T-helper 2 cell treated with Interferon-gamma antibody and Interleukin-4, amounts not matched to agents 5 μg/mL and 100 μg/mL, for 36 hours (primary cell): Measurements from ENCODE around the gene RGS7.
"Not testable (repeated sequence)": the region's sequence is repeated elsewhere in the genome, so short reads cannot be mapped to it uniquely, and the experiment has no call there.

Source experiments
- DNase-seq: peaks from one replicate; pipeline ENCODE4 v3.0.0; 2021; ENCODE audit warnings: low spot score
- H3K27ac Mint-ChIP-seq: one replicate; pipeline ENCODE4 v1.8.0; 2021; ENCODE audit warnings: mild to moderate bottlenecking, mixed read lengths
- H3K27me3 Mint-ChIP-seq: one replicate; pipeline ENCODE4 v1.8.0; 2021; ENCODE audit warnings: low read depth, mixed read lengths
- H3K36me3 Mint-ChIP-seq: one replicate; pipeline ENCODE4 v1.8.0; 2021; ENCODE audit warnings: low read depth, mixed read lengths
- H3K4me1 Mint-ChIP-seq: one replicate; pipeline ENCODE4 v1.8.0; 2021; ENCODE audit warnings: low read depth, mixed read lengths
- H3K4me3 Mint-ChIP-seq: one replicate; pipeline ENCODE4 v1.8.0; 2022; ENCODE audit warnings: mild to moderate bottlenecking, moderate library complexity, mixed read lengths
- H3K9me3 Mint-ChIP-seq: one replicate; pipeline ENCODE4 v1.8.0; 2021; ENCODE audit warnings: mixed read lengths

RGS7 gene

DNA sequence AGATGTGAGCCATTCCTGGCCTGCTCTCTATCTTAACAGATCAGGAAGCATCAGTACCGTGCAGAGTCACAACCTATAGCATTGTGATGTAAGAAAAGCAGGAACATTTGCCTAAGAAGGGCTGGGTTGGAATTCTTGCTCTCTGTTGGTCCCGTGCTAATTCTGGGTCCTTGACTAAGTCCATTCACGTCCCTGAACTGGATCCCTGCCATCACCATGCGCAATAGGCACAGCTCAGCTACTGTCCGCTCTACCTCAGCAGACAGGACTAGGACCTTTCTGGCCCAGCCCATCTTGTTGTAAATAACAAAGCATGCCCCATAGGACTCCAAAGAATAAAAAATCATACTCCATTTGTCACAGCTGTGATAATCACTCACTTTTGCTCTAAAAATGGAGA is 175.0 kb downstream of the RGS7 start:
- no peaks in the 10 kb centered on the region for H3K4me1 Mint-ChIP-seq
- H3K36me3 Mint-ChIP-seq: no peaks in the 10 kb centered on the region
- H3K27ac Mint-ChIP-seq: no peak overlapping the region
- no peak overlapping the region for H3K4me3 Mint-ChIP-seq
- peaks cover 20% of the 10 kb centered on the region for H3K9me3 Mint-ChIP-seq
- no peak for DNase-seq
- no peaks in the 10 kb centered on the region for H3K27me3 Mint-ChIP-seq

DNA sequence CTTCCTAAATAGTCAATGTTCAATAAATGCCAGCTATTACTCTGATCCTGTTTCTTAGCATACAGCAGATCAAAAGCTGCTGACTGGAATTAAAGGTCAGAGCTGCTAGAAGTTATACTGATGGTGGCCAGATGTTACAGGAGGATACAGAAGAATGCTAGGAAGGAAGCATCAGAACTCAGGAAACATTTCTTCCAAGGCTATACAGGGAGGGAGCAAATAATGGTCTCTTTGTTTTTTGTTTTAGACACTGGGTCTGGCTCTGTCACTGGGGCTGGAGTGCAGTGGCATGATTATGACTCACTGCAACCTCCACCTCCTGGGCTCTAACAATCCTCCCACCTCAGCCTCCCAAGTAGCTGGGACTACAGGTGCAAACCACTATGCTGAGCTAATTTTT is 175.5 kb downstream of the RGS7 start:
- DNase-seq: no peak
- peaks cover 22% of the 10 kb centered on the region for H3K9me3 Mint-ChIP-seq
- H3K4me1 Mint-ChIP-seq: no peaks in the 10 kb centered on the region
- H3K4me3 Mint-ChIP-seq: no peak overlapping the region
- no peaks in the 10 kb centered on the region for H3K36me3 Mint-ChIP-seq
- no peak overlapping the region for H3K27ac Mint-ChIP-seq
- no peaks in the 10 kb centered on the region for H3K27me3 Mint-ChIP-seq

DNA sequence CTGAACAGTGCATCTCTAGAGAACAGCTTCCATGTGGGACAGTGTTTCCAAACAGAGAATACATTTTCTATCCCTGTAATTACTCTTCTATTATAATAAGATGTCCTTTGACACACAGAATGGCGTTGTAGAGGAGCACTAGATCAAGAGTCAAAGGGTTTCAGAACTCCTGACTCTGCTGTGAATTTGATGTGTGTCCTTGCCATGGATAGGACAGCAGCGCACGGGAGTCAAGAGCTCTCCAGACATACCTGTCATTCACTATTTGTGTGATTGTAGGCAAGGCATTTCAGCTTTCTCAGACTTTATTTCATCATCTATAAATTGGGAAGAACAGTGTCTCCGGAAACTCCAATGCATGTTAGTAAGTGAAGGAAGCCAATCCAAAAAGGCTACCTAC is 176.4 kb downstream of the RGS7 start:
- Mint-ChIP-seq H3K9me3 (peaks cover 22% of the 10 kb centered on the region), H3K27ac (no peak overlapping the region), H3K36me3 (no peaks in the 10 kb centered on the region), H3K4me3 (no peak overlapping the region), H3K4me1 (no peaks in the 10 kb centered on the region), H3K27me3 (no peaks in the 10 kb centered on the region)
- no peak for DNase-seq

DNA sequence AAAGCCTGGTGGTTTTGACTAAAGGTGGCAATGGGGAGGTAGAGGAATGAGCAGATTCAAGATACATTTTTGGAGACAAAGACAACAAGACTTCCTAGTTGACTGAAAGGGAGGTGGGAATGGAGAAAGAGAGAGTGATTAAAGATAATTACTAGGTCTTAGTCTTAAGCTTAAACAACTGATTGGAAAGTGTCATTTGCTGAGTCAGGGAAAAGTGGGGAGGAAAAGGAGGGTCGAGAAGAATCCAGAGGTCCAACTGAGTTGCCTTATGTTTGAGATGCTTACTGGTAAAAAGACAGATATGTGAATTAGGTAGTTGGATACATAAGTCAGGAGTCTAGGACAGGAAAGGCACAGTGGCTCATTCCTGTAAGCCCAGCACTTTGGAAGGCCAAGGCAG is 179.3 kb downstream of the RGS7 start:
- H3K4me1 Mint-ChIP-seq: no peaks in the 10 kb centered on the region
- no peaks in the 10 kb centered on the region for H3K36me3 Mint-ChIP-seq
- no peak overlapping the region for H3K4me3 Mint-ChIP-seq
- H3K27ac Mint-ChIP-seq: no peak overlapping the region
- H3K27me3 Mint-ChIP-seq: no peaks in the 10 kb centered on the region
- peaks cover 18% of the 10 kb centered on the region for H3K9me3 Mint-ChIP-seq
- DNase-seq: no peak

DNA sequence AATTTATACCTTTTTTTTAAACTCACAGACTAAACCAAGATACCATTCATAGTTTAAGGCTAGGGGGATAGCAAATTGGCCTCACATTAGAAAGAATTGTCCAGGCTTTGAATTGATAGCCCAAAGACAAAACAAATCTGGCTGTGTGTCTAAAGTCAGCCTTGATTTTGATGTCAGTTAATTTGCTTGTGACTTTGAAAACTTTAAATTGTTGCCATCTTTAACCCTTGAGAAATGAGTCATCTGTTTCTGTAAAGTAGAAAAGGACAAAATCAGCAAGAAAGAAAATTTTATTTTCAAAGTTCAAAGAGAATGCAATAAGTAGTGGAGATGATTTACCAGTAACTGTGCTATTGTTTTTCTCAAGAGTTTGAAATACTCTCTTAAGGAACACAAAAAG is 184.5 kb downstream of the RGS7 start:
- H3K36me3 Mint-ChIP-seq: no peaks in the 10 kb centered on the region
- no peak overlapping the region for H3K27ac Mint-ChIP-seq
- H3K27me3 Mint-ChIP-seq: no peaks in the 10 kb centered on the region
- H3K4me1 Mint-ChIP-seq: no peaks in the 10 kb centered on the region
- DNase-seq: no peak
- H3K4me3 Mint-ChIP-seq: no peak overlapping the region
- peaks cover 9% of the 10 kb centered on the region for H3K9me3 Mint-ChIP-seq

DNA sequence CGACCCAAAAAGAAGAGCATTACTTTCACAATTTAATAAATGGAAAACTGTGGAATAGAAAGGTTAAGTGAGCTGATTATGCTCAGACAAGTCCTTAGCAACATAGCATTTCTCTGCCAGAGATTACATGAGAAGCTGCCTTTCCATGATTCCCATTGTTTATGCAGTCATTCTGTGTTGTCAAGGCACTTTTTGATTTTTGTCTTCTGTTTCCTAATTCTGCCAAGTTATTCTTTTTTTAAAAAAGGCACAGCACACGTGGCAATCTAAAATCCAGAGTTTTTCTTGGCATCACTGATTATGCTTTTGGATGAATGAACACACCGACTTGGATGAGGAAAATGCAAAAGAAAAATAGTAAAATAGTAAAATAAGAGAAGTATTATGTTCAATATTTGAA is 185.0 kb downstream of the RGS7 start:
- Mint-ChIP-seq H3K36me3 (no peaks in the 10 kb centered on the region), H3K27ac (no peak overlapping the region), H3K9me3 (peaks cover 8% of the 10 kb centered on the region), H3K4me1 (no peaks in the 10 kb centered on the region), H3K4me3 (no peak overlapping the region), H3K27me3 (no peaks in the 10 kb centered on the region)
- no peak for DNase-seq

DNA sequence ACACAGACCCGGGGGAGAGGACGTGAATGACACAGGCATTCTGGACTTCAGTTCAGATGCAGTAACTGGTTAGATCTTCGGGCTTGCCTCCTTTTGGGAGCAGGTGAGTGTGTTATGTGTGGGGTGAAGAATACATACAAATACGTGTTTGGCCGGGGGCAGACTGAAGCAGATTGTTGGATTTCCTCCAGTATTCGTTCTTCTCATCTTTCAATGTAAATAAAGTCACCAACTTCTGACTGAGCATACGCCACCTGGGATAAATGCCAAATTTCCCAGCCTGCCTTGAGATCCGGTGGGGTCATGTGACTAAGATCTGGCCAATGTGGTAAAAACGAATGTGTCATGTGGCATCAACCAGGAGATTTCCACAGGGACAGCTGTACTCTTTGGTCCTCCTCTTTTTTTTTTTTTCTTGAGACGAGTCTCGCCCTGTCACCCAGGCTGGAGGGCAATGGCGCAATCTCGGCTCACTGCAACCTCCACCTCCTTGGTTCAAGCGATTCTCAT is 189.8 kb downstream of the RGS7 start:
- Mint-ChIP-seq H3K27ac (no peak overlapping the region), H3K36me3 (no peaks in the 10 kb centered on the region), H3K4me3 (no peak overlapping the region), H3K4me1 (no peaks in the 10 kb centered on the region), H3K27me3 (no peaks in the 10 kb centered on the region), H3K9me3 (peaks cover 17% of the 10 kb centered on the region)
- no peak for DNase-seq

DNA sequence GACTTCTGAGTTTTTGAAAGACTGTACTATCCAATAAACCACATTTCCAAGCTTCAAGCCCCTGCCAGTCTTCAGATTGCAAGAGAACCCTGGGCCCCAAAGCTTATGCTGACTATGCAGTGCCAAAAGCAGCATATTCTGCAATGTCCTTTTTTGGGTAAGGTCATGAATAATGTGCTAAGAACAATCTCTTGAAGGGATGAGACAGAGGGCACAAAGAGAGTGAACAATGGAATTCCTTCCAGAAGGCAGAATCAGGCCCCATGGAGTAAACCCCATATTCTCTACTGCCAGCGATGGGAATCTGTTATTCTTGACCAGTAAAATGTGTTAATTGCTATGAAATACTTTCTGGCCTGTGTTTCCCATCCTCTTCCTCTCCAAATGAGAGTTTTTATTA is 190.4 kb downstream of the RGS7 start:
- no peak overlapping the region for H3K4me3 Mint-ChIP-seq
- peaks cover 19% of the 10 kb centered on the region for H3K9me3 Mint-ChIP-seq
- H3K36me3 Mint-ChIP-seq: no peaks in the 10 kb centered on the region
- no peaks in the 10 kb centered on the region for H3K27me3 Mint-ChIP-seq
- no peak overlapping the region for H3K27ac Mint-ChIP-seq
- H3K4me1 Mint-ChIP-seq: no peaks in the 10 kb centered on the region
- DNase-seq: no peak

DNA sequence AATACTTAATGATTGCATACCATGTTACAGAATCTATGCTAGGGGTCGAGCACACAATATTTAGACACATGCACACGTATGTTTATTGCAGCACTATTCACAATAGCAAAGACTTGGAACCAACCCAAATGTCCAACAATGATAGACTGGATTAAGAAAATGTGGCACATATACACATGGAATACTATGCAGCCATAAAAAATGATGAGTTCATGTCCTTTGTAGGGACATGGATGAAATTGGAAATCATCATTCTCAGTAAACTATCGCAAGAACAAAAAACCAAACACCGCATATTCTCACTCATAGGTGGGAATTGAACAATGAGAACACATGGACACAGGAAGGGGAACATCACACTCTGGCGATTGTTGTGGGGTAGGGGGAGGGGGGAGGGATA is 191.7 kb downstream of the RGS7 start:
- not testable (repeated sequence) for H3K4me3 Mint-ChIP-seq, DNase-seq, H3K27ac Mint-ChIP-seq, H3K36me3 Mint-ChIP-seq, H3K27me3 Mint-ChIP-seq, H3K4me1 Mint-ChIP-seq
- H3K9me3 Mint-ChIP-seq: peaks cover 16% of the 10 kb centered on the region

DNA sequence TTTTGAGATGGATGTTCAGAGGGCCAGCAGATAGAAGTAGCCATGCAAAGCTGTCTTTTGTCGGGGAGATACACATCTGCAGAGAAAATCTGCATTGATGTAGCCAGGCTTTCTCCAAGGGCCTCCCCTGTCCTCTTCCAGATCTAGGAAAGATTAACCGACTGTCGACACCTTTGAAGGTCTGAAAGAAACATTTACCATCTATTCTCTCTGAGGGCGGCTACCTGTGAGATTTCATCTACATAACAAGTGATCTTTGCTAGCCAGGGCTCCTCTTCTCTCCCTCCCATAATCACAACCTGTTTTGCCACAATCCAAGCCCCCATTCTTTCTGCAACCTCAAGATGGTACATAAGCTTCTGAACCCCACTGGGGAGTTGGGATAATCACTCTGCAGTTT is 193.6 kb downstream of the RGS7 start:
- Mint-ChIP-seq H3K36me3 (no peaks in the 10 kb centered on the region), H3K27me3 (no peaks in the 10 kb centered on the region), H3K9me3 (peaks cover 16% of the 10 kb centered on the region), H3K27ac (no peak overlapping the region), H3K4me1 (no peaks in the 10 kb centered on the region), H3K4me3 (no peak overlapping the region)
- DNase-seq: no peak

DNA sequence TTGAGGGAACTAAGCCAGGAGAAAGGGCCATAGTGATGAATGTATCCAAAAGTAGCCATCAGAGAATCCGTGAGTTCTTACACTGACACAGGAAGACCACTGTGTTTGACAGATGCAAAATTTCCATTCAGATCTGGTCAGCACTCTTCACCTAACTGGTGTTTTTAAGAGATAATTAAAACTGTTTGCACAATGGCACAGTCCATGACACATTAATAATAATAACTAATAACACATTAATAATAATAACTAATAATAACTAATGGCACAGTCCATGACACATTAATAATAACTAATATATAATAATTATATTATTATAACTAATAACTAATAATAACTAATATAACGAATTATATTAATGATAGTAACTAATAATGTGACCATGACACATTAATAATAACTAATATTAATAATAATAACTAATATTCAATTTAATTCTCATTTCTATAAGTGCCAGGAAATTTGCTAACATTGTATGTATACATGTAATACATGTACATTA is 195.8 kb downstream of the RGS7 start:
- Mint-ChIP-seq H3K27me3 (no peaks in the 10 kb centered on the region), H3K9me3 (peaks cover 10% of the 10 kb centered on the region), H3K4me3 (no peak overlapping the region), H3K27ac (no peak overlapping the region), H3K4me1 (peaks cover 2% of the 10 kb centered on the region), H3K36me3 (no peaks in the 10 kb centered on the region)
- no peak for DNase-seq

DNA sequence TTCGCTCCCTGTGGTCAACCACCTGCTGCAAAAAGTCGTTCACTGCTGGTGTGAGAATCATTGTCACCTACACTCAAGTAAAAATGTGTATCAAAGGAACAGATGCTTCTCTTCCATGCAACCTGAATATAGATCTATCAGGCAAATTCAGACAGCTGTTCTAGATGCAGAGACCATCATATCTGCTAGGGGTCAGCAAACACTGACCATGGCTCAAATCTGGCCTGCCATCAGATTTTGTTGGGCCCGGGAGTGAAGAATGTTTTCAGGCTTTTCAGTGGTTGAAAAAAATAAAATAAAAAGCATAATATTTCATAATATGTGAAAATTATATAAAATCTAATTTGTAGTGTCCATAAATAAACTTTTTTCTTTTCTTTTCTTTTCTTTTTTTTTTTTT is 199.6 kb downstream of the RGS7 start:
- H3K27me3 Mint-ChIP-seq: no peaks in the 10 kb centered on the region
- H3K27ac Mint-ChIP-seq: no peak overlapping the region
- H3K9me3 Mint-ChIP-seq: peaks cover 4% of the 10 kb centered on the region
- no peak overlapping the region for H3K4me3 Mint-ChIP-seq
- H3K36me3 Mint-ChIP-seq: no peaks in the 10 kb centered on the region
- DNase-seq: no peak
- peaks cover 2% of the 10 kb centered on the region for H3K4me1 Mint-ChIP-seq

DNA sequence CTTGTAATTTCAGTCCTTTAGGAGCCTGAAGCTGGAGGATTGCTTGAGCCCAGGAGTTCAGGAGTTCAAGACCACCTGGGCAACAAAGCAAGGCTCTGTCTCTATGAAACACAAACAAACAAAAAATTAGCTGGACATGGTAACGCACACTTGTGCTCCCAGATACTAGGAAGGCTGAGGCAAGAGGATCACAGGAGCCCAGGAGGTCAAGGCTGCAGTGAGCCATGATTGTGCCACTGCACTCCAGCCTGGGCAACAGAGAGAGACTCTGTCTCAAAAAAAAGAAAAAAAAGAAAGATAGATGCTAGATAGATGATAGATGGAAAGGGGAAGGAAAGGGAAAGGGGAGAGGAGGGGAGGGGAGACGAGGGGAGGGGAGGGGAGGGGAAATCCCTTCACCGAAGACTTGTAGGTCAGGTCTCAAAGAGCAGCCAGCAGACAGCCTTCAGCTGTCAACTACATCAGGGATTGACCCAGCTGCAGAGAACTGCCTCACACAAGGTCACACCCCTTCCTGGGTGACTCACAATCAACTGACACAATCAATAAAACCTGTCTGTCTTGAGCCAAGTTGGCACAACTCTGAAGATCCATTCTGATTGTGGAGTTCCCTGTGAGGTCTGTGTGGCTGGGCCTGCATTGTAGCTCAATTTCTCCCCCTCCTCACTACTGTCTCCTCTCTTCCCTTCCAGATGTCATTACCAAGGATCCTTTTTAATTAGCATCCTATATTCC is 200.6 kb downstream of the RGS7 start:
- H3K4me3 Mint-ChIP-seq: no peak overlapping the region
- no peaks in the 10 kb centered on the region for H3K27me3 Mint-ChIP-seq
- H3K4me1 Mint-ChIP-seq: peaks cover 2% of the 10 kb centered on the region
- H3K36me3 Mint-ChIP-seq: no peaks in the 10 kb centered on the region
- no peaks in the 10 kb centered on the region for H3K9me3 Mint-ChIP-seq
- H3K27ac Mint-ChIP-seq: no peak overlapping the region
- DNase-seq: no peak

DNA sequence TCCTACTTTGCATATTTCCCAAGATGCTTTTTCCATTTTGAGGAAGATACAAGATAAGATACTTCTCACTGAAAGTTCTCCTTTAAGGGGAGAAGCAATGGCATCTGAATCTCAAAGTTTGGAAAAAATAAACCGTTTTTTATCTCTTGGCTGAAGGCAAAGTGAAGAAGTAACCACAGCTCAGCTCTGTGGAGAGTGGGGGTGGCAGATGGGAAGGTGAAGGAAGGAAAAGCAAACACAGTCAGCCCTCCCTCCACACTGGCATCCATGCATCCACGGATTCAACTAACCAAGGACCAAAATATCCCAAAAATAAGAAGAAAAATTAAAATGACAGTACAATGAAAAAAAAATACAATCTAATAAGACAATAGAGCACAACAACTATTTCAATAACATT is 211.1 kb downstream of the RGS7 start:
- no peaks in the 10 kb centered on the region for H3K4me1 Mint-ChIP-seq

More for the DNA sequence above, 211.1 kb downstream of the RGS7 start:
- H3K27me3 Mint-ChIP-seq: no peaks in the 10 kb centered on the region
- no peaks in the 10 kb centered on the region for H3K9me3 Mint-ChIP-seq
- no peak overlapping the region for H3K4me3 Mint-ChIP-seq
- no peaks in the 10 kb centered on the region for H3K36me3 Mint-ChIP-seq
- DNase-seq: no peak
- no peak overlapping the region for H3K27ac Mint-ChIP-seq
